Spleen (tissue), 7 donors: Measurements from ENCODE around the gene SETBP1.

Source experiments
- CTCF ChIP-seq, 11 experiments: fragments of 200-600 bp in 7 of 11; fragments of 450-650 bp in 4 of 11; sonication (generic) in 4 of 11; IDR thresholded peaks in 8 of 11; conservative IDR thresholded peaks in 3 of 11; 1 replicate in 7 of 11; 2 replicates in 4 of 11; pipeline versions ENCODE4 v1.4.0 to v1.8.0; 2016 to 2021; ENCODE audit warnings: antibody characterized with exemption in 11 of 11, inconsistent platforms in 4 of 11, mild to moderate bottlenecking in 1 of 11
- POLR2A ChIP-seq, 3 donors: fragments of 450-650 bp; IDR thresholded peaks; one replicate each; pipeline ENCODE4 v1.5.1; 2017; ENCODE audit warnings: antibody characterized with exemption in 3 of 3, mild to moderate bottlenecking in 1 of 3
- donor health status: DM: no; HTN: no; CAD: no; lungs with moderate emphysema.
- donor health status: DM: no; HTN: no; CAD: no.
- donor health status: DM: no; HTN: no; CAD: no.

- no peak for TF ChIP-seq CTCF (IDR thresholded peaks at IDR 0.05 in 8 of 11, conservative IDR thresholded peaks at IDR 0.05 in 3 of 11)
- TF ChIP-seq POLR2A (IDR thresholded peaks at IDR 0.05) = no peak
These were observed 277.8 kb downstream of the SETBP1 start for GRCh38 chr18:44958455-44958854.
